ENCODE measurements around the gene AQR.

DNA sequence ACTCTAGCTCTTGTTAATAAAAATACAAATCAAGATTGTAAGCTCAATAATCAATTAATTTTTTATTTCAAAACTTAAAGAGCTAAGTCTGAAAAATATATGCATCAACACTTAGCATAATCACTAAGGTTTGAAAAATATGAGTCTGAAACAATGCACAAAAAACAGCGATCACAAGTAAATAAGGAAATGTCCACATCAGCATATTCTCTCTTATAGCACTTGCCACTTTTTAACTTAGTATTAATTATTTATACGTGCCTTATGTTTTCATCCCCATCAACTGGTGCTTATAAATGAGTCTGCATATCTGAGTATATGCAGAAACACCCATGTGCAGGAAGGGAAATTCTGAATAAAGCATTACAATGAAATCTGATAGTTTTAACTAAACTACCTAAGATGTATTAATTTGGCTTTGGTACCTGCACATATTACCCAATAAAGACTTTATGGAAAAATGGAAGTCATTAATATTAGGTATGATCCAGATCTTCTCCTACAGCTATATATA, 28.3 kb downstream of the AQR start:
- no peak for TF ChIP-seq POLR2AphosphoS5 (IDR thresholded peaks at IDR 0.05; ENCODE audit: low read depth, low read length)
- no peak for TF ChIP-seq TAF1 (IDR thresholded peaks at IDR 0.05; ENCODE audit: borderline replicate concordance, insufficient read depth, low read length)
- no peak for TF ChIP-seq SIN3A (IDR thresholded peaks at IDR 0.05; ENCODE audit: borderline replicate concordance, insufficient read depth, low read length)
- TF ChIP-seq, protein P1, sequence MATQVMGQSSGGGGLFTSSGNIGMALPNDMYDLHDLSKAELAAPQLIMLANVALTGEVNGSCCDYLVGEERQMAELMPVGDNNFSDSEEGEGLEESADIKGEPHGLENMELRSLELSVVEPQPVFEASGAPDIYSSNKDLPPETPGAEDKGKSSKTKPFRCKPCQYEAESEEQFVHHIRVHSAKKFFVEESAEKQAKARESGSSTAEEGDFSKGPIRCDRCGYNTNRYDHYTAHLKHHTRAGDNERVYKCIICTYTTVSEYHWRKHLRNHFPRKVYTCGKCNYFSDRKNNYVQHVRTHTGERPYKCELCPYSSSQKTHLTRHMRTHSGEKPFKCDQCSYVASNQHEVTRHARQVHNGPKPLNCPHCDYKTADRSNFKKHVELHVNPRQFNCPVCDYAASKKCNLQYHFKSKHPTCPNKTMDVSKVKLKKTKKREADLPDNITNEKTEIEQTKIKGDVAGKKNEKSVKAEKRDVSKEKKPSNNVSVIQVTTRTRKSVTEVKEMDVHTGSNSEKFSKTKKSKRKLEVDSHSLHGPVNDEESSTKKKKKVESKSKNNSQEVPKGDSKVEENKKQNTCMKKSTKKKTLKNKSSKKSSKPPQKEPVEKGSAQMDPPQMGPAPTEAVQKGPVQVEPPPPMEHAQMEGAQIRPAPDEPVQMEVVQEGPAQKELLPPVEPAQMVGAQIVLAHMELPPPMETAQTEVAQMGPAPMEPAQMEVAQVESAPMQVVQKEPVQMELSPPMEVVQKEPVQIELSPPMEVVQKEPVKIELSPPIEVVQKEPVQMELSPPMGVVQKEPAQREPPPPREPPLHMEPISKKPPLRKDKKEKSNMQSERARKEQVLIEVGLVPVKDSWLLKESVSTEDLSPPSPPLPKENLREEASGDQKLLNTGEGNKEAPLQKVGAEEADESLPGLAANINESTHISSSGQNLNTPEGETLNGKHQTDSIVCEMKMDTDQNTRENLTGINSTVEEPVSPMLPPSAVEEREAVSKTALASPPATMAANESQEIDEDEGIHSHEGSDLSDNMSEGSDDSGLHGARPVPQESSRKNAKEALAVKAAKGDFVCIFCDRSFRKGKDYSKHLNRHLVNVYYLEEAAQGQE (IDR thresholded peaks at IDR 0.05; ENCODE audit: insufficient read depth in 1 of 2, low read depth in 2 of 2, low read length in 2 of 2) = no peak

All from PFSK-1 (cell line).